GM12874 (cell line): ENCODE data around the gene H2AZ2.

Experiments
- TF ChIP-seq, protein P1 (sequence below): IDR thresholded peaks from 2 replicates; pipeline ENCODE4 v1.5.1; 2011; ENCODE audit warnings: low read depth, mild to moderate bottlenecking, control low read depth, low read length, moderate library complexity; ENCODE audit not compliant: insufficient read depth

H2AZ2 gene

DNA sequence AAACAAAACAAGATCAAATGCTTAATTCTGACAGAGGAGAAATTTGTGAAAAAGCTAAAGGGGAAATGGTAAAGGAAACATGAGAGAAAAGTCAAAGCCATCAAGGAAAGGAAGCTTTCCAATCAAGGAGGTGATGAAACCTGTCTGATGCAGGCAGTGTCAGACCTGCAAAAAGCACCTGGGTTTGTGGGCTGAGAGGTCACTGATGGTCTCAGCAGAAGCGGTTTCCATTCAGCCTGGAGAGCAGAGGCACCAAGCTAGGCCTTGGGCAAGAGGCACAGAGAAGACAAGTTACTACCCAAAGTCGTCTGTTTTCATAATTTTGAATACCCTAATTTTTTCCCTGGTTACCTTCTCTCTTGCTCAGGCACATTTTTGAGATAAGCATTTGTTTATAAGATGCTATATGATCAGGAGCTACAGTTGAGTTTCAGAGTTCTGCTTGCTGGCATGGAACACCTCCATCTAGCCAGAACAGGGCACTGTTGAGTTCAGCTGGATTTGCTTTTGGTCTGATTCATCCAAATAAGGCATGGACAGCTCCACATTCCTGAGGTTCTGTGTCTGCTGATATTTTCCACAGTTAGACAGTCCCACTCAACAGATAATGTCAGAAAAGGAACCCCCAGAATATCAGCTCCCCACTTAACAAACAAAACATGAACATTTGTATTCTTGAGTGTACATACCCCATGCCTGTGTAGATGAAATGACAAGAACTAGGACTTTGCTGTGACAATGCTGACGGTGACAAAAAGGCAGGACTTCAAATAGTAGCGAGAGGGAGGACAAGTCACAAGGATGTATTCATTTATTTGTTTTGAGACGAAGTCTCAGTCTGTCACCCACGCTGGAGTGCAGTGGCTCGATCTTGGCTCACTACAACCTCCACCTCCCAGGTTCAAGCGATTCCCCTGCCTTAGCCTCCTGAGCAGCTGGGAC, 56.3 kb downstream of the H2AZ2 start:
- TF ChIP-seq, protein P1, sequence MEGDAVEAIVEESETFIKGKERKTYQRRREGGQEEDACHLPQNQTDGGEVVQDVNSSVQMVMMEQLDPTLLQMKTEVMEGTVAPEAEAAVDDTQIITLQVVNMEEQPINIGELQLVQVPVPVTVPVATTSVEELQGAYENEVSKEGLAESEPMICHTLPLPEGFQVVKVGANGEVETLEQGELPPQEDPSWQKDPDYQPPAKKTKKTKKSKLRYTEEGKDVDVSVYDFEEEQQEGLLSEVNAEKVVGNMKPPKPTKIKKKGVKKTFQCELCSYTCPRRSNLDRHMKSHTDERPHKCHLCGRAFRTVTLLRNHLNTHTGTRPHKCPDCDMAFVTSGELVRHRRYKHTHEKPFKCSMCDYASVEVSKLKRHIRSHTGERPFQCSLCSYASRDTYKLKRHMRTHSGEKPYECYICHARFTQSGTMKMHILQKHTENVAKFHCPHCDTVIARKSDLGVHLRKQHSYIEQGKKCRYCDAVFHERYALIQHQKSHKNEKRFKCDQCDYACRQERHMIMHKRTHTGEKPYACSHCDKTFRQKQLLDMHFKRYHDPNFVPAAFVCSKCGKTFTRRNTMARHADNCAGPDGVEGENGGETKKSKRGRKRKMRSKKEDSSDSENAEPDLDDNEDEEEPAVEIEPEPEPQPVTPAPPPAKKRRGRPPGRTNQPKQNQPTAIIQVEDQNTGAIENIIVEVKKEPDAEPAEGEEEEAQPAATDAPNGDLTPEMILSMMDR, result no peak

- TF ChIP-seq, protein P1, result no peak
Observed at GRCh38 chr7:44789990-44790389, 57.9 kb downstream of the H2AZ2 start.

DNA sequence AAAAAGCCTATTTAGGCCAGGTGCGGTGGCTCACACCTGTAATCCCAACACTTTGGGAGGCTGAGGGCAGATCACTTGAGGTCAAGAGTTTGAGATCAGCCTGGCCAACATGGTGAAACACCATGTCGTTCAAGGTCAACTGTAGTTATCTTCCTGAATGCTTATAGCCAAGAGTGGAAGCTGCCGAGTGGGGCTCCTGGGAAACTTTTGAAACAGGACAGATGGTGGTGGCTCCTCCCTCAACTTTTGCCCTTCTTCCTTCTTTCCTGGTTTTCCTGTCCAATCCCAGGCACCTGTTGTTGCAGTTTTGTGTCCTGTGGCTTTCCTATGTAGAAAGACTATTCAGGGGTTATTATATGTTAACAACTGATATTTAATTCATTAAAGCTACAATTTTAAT, 60.1 kb downstream of the H2AZ2 start:
- TF ChIP-seq, protein P1, result no peak

DNA sequence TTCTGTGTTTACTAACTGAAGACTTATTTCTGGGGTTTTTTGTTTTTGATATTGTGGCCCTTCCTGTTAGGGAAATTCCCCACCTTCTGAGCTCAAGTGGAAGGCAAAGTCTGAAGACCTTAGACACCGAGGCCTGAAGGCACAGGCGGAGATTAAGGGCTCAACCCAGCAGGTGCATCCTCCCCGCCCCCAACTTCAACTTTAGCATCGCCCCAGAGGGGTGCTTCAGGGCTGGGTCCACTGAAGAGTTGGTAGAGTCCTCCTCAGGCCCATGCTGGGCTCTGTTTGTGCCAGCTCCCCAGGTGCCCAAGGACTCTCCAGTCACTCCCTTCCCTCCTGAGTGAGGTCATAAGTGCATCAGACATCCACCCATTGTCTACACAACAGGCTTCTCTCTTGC, 60.8 kb downstream of the H2AZ2 start:
- TF ChIP-seq, protein P1, result no peak

GRCh38 chr7:44784364-44784763, 63.5 kb downstream of the H2AZ2 start:
- TF ChIP-seq, protein P1, result no peak

GRCh38 chr7:44783407-44783806, 64.5 kb downstream of the H2AZ2 start:
- TF ChIP-seq, protein P1, result no peak

DNA sequence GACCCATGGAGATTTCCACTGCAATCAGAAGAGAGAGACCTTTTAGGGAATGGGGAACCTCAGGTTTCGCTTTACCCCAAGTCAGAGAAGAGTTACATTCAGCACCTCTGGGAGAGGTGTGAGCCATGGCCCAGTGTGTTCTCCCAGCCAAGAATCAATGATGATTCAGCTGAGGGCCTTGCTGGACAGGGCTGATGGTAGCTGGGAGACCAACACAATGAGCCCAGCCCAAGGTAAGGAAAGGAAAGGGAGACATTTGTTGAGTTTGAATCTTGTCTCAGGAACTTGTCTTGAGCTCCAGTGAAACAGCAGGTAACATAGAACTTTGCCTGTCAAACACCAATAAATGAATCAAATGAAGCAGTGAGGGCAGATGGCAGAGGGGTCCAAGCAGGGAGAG, 65.4 kb downstream of the H2AZ2 start:
- TF ChIP-seq, protein P1, result no peak
